ENCODE measurements around the gene STRA8. TPM values are rescaled to one million over a fixed set of nuclear protein-coding genes. Genes with fewer than 3 reads are reported as not detected.

The STRA8 gene
- total and polyA plus RNA-seq, 2 of the 13 experiments (the other 11 are each of a cell fraction or from before 2014, with no cell fraction given) = not detected

DNA sequence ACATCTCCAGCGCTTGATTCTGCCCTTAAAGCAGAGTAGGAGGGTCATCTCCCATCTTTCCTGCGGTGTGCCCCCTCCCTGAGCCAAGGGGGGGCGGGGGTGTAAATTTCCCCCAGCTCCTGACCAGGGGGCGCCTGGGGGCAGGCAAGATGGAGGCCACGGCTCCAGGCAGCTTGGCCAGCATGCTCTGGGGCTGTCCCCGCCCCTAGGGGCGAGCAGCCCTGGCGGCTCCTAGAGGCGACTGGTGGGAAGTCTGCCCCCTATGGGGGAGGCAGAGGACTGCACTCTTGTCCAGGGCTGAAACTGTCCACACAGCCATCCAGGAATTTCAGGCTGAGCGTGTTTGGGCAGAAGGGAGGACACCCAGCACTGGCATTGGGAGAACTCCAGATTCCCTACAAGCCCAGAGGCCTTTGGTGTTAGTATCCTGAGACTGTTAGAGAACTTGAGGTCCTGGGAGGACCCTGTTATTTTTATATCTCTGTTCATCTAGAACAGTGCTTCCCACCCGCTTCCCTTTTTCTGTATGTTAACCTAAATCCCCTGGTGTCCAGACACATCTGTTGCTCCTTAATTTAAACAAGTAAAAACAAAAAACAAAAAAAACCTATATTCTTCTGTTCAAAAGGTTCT is 4.6 kb downstream of the STRA8 start (continued):
- TF ChIP-seq, protein P1, sequence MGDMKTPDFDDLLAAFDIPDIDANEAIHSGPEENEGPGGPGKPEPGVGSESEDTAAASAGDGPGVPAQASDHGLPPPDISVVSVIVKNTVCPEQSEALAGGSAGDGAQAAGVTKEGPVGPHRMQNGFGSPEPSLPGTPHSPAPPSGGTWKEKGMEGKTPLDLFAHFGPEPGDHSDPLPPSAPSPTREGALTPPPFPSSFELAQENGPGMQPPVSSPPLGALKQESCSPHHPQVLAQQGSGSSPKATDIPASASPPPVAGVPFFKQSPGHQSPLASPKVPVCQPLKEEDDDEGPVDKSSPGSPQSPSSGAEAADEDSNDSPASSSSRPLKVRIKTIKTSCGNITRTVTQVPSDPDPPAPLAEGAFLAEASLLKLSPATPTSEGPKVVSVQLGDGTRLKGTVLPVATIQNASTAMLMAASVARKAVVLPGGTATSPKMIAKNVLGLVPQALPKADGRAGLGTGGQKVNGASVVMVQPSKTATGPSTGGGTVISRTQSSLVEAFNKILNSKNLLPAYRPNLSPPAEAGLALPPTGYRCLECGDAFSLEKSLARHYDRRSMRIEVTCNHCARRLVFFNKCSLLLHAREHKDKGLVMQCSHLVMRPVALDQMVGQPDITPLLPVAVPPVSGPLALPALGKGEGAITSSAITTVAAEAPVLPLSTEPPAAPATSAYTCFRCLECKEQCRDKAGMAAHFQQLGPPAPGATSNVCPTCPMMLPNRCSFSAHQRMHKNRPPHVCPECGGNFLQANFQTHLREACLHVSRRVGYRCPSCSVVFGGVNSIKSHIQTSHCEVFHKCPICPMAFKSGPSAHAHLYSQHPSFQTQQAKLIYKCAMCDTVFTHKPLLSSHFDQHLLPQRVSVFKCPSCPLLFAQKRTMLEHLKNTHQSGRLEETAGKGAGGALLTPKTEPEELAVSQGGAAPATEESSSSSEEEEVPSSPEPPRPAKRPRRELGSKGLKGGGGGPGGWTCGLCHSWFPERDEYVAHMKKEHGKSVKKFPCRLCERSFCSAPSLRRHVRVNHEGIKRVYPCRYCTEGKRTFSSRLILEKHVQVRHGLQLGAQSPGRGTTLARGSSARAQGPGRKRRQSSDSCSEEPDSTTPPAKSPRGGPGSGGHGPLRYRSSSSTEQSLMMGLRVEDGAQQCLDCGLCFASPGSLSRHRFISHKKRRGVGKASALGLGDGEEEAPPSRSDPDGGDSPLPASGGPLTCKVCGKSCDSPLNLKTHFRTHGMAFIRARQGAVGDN (CRISPR knock-in tag; IDR thresholded peaks at IDR 0.05) = peak; percentile 40; the same call in 1 of the 2 replicates
- TF ChIP-seq, protein P2, sequence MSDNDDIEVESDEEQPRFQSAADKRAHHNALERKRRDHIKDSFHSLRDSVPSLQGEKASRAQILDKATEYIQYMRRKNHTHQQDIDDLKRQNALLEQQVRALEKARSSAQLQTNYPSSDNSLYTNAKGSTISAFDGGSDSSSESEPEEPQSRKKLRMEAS (IDR thresholded peaks at IDR 0.05) = no peak
- no peak for TF ChIP-seq HOMEZ (CRISPR knock-in tag; IDR thresholded peaks at IDR 0.05; ENCODE audit: low read depth)
- TF ChIP-seq NRL (CRISPR knock-in tag; IDR thresholded peaks at IDR 0.05; ENCODE audit: borderline replicate concordance) = no peak
- no peak for TF ChIP-seq ZNF142 (CRISPR knock-in tag; IDR thresholded peaks at IDR 0.05)
- TF ChIP-seq ZNF768 (CRISPR knock-in tag; IDR thresholded peaks at IDR 0.05) = peak; percentile 24; the same call in 1 of the 2 replicates
- TF ChIP-seq, protein P3, sequence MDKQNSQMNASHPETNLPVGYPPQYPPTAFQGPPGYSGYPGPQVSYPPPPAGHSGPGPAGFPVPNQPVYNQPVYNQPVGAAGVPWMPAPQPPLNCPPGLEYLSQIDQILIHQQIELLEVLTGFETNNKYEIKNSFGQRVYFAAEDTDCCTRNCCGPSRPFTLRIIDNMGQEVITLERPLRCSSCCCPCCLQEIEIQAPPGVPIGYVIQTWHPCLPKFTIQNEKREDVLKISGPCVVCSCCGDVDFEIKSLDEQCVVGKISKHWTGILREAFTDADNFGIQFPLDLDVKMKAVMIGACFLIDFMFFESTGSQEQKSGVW (CRISPR knock-in tag; IDR thresholded peaks at IDR 0.05; ENCODE audit: borderline replicate concordance) = no peak
- 0 out of 2 replicates have a peak, but pooled peaks have one; percentile 28 for TF ChIP-seq ZNF574 (CRISPR knock-in tag; IDR thresholded peaks at IDR 0.05)
- no peak for TF ChIP-seq NFYC (CRISPR knock-in tag; IDR thresholded peaks at IDR 0.05)
- TF ChIP-seq MTF2 (CRISPR knock-in tag; IDR thresholded peaks at IDR 0.05; ENCODE audit: borderline replicate concordance) = no peak
- peak; percentile 13; the same call in 1 of the 2 replicates for TF ChIP-seq HOXA3 (CRISPR knock-in tag; IDR thresholded peaks at IDR 0.05)
- TF ChIP-seq ZFP90 (CRISPR knock-in tag; IDR thresholded peaks at IDR 0.05; ENCODE audit: borderline replicate concordance) = no peak
- no peak for TF ChIP-seq HNRNPL (IDR thresholded peaks at IDR 0.05; ENCODE audit: low read depth, low read length)
